ENCODE data around the gene PIKFYVE.

GRCh38 chr2:208235860-208236259 lies 30.2 kb upstream of the PIKFYVE start:
- TF ChIP-seq EZH2 (IDR thresholded peaks at IDR 0.05; ENCODE audit: insufficient read depth, poor library complexity, severe bottlenecking), result no peak
- no peak for TF ChIP-seq EZH2phosphoT487 (IDR thresholded peaks at IDR 0.05; ENCODE audit: insufficient read depth, low read depth)

All from GM23248 (cell line).